GM12878 (cell line): ENCODE results near the gene DKKL1. TPM values are rescaled to one million over a fixed set of nuclear protein-coding genes. Genes with fewer than 3 reads are reported as not detected.

Experiments used
- ATAC-seq: fragments of 200-7000 bp; cut with Tn5 transposase; 3 replicates; pipeline ENCODE4 v1.9.1; 2020; ENCODE audit warnings: mild to moderate bottlenecking, moderate library complexity
- BruUV-seq: library from RNA; stranded (reverse); fragments of 400-500 nt; replicated peaks from 2 replicates; lab custom pipeline; 2021; lab: Mats Ljungman, UMichigan
- CTCF ChIA-PET: fragments of 300-600 bp; sonication (Branson Sonifier 250); formaldehyde crosslinking; extraction: SDS; loops from one replicate; lab custom pipeline; 2021; ENCODE audit warnings: inconsistent platforms; lab: Yijun Ruan, JAX
- POLR2A ChIA-PET: fragments of 350-600 bp; formaldehyde crosslinking; extraction: SDS; loops from one replicate; lab custom pipeline; 2021; ENCODE audit warnings: inconsistent platforms; lab: Charles Lee
- RAD21 ChIA-PET: fragments of 300-600 bp; sonication (Branson Sonifier 250); formaldehyde crosslinking; loops from one replicate; lab custom pipeline; 2023; ENCODE audit warnings: antibody characterized with exemption; ENCODE audit not compliant: unreplicated experiment; lab: Charles Lee
- SMC1A ChIA-PET: fragments of 300-600 bp; sonication (Branson Sonifier 250); formaldehyde crosslinking; loops from one replicate; lab custom pipeline; 2023; ENCODE audit not compliant: unreplicated experiment, uncharacterized antibody; lab: Charles Lee
- DNase-seq: peaks from one replicate; pipeline ENCODE4 v3.0.0-alpha.2; 2011; ENCODE audit warnings: low read depth, low spot score
- FAIRE-seq: peaks from 3 replicates; lab custom pipeline; 2011; peaks lifted over from hg19 to GRCh38; lab: Jason Lieb, UNC
- H2AFZ ChIP-seq: 2 replicates; pipeline ENCODE4 v1.6.0; 2011; ENCODE audit warnings: low read depth, low read length, control low read depth; ENCODE audit not compliant: control insufficient read depth
- H3K27ac ChIP-seq: 2 replicates; pipeline ENCODE4 v1.5.1; 2011; ENCODE audit warnings: control low read depth; ENCODE audit not compliant: control insufficient read depth, insufficient read depth
- H3K27me3 ChIP-seq, 2 experiments: replicated peaks in 1 of 2; 2 replicates each; pipeline versions ENCODE4 v1.6.0 to v1.6.1; 2011; ENCODE audit warnings: low read length in 1 of 2; ENCODE audit not compliant: control insufficient read depth in 2 of 2, insufficient read depth in 2 of 2
- H3K36me3 ChIP-seq, 2 experiments: 2 replicates each; pipeline ENCODE4 v1.5.1; 2011; ENCODE audit warnings: low read length in 1 of 2; ENCODE audit not compliant: control insufficient read depth in 2 of 2, insufficient read depth in 2 of 2
- H3K4me1 ChIP-seq: 2 replicates; pipeline ENCODE4 v1.6.1; 2011; ENCODE audit warnings: mild to moderate bottlenecking, low read length, moderate library complexity, mixed read lengths; ENCODE audit not compliant: control insufficient read depth, insufficient read depth
- H3K4me2 ChIP-seq: 2 replicates; pipeline ENCODE4 v1.6.0; 2011; ENCODE audit warnings: control low read depth; ENCODE audit not compliant: control insufficient read depth, insufficient read depth
- H3K4me3 ChIP-seq: fragments of 200-600 bp; sonication (generic); 2 replicates; pipeline ENCODE4 v1.5.1; 2016
- H3K79me2 ChIP-seq: 2 replicates; pipeline ENCODE4 v1.6.0; 2011; ENCODE audit warnings: low read length; ENCODE audit not compliant: control insufficient read depth, insufficient read depth
- H3K9ac ChIP-seq: 2 replicates; pipeline ENCODE4 v1.8.0; 2011; ENCODE audit warnings: low read length, control low read depth, mixed read lengths; ENCODE audit not compliant: control insufficient read depth, insufficient read depth
- H3K9me3 ChIP-seq: replicated peaks from 3 replicates; pipeline ENCODE4 v1.5.1; 2011; ENCODE audit warnings: mild to moderate bottlenecking, low read length; ENCODE audit not compliant: control insufficient read depth, insufficient read depth
- H4K20me1 ChIP-seq: 2 replicates; pipeline ENCODE4 v1.6.0; 2011; ENCODE audit not compliant: control insufficient read depth, insufficient read depth
- BACH1 ChIP-seq: fragments of 450-650 bp; IDR thresholded peaks from 2 replicates; pipeline ENCODE4 v1.6.1; 2017; ENCODE audit warnings: mild to moderate bottlenecking, borderline replicate concordance
- EED ChIP-seq: sonication (generic); IDR thresholded peaks from 2 replicates; pipeline ENCODE4 v1.6.1; 2016; ENCODE audit warnings: antibody characterized with exemption, low read depth
- IKZF2 ChIP-seq, 2 experiments: fragments of 450-650 bp; IDR thresholded peaks; 2 replicates each; pipeline ENCODE4 v1.6.1; 2017; ENCODE audit warnings: mild to moderate bottlenecking in 2 of 2, moderate library complexity in 2 of 2
- NFIC ChIP-seq: IDR thresholded peaks from 2 replicates; pipeline ENCODE4 v1.6.1; 2012; ENCODE audit warnings: low read depth, mild to moderate bottlenecking, inconsistent platforms, low read length, moderate library complexity
- NRF1 ChIP-seq: conservative IDR thresholded peaks from 2 replicates; pipeline ENCODE4 v1.6.1; 2011; ENCODE audit warnings: mild to moderate bottlenecking, low read depth, low read length, improper control_type of control experiment
- PAX8 ChIP-seq: fragments of 450-650 bp; IDR thresholded peaks from 2 replicates; pipeline ENCODE4 v1.6.1; 2017; ENCODE audit warnings: mild to moderate bottlenecking, moderate library complexity
- SMARCA5 ChIP-seq: fragments of 450-650 bp; IDR thresholded peaks from 2 replicates; pipeline ENCODE4 v1.6.1; 2017; ENCODE audit warnings: mild to moderate bottlenecking
- SREBF2 ChIP-seq: IDR thresholded peaks from 2 replicates; pipeline ENCODE4 v1.6.1; 2012; ENCODE audit warnings: mild to moderate bottlenecking, low read length
- SUPT20H ChIP-seq: IDR thresholded peaks from 2 replicates; pipeline ENCODE4 v1.6.1; 2011; ENCODE audit warnings: low read depth, mild to moderate bottlenecking, low read length, moderate library complexity, borderline replicate concordance; ENCODE audit not compliant: control insufficient read depth
- TCF12 ChIP-seq: IDR thresholded peaks from 2 replicates; pipeline ENCODE4 v1.6.1; 2011; ENCODE audit warnings: low read depth, mild to moderate bottlenecking, low read length
- WGBS: methylation state at CpG from one replicate; pipeline ENCODE4 v1.1.6; 2016; ENCODE audit warnings: low lambda C conversion rate; ENCODE audit not compliant: insufficient replicate concordance, insufficient coverage; ENCODE audit errors: missing lambda C conversion rate; 5-methylcytosine and 5-hydroxymethylcytosine counted together
- in situ Hi-C: fragments of 300-500 bp; cut with MboI; formaldehyde crosslinking; loops from 9 replicates; pipeline ENCODE4 v1.14.3; 2018; ENCODE audit warnings: mixed read lengths
- intact Hi-C: fragments of 100-400 bp; cut with micrococcal nuclease; formaldehyde crosslinking; loops from one replicate; pipeline ENCODE4 v1.14.2; 2022; ENCODE audit not compliant: unreplicated experiment
- polyA plus RNA-seq, 11 experiments: library from polyadenylated mRNA; depleted of rRNA in 4 of 11; unstranded in 6 of 11; stranded (reverse) in 5 of 11; fragments of >200 nt; fragmentation: Nextera tagmentation in 4 of 11; fragmentation: Illumina TruSeq in 1 of 11; extraction: Ambion mirVana in 4 of 11; extraction: Trizol in 1 of 11; gene quantifications; 1 replicate in 1 of 11; 2 replicates in 10 of 11; pipeline versions ENCODE4 v1.2.1 to v1.2.3, GENCODE V29; 2011 to 2016; ENCODE audit warnings: inconsistent platforms in 2 of 11, missing spikeins in 2 of 11, low read depth in 1 of 11
- total RNA-seq, 4 experiments: library from RNA; depleted of rRNA in 3 of 4; stranded (reverse); fragments of >200 nt in 3 of 4; fragmentation: Illumina TruSeq in 1 of 4; extraction: Trizol in 1 of 4; gene quantifications; 2 replicates each; pipeline versions ENCODE4 v1.2.1 to v1.2.3, GENCODE V29; 2013 to 2021
- TF ChIP-seq, protein P1 (sequence below): IDR thresholded peaks from 2 replicates; pipeline ENCODE4 v1.6.1; 2012; ENCODE audit warnings: improper control_type of control experiment, low read depth, low read length; ENCODE audit not compliant: insufficient replicate concordance
- TF ChIP-seq, protein P2 (sequence below): fragments of 450-650 bp; IDR thresholded peaks from 2 replicates; pipeline ENCODE4 v1.6.1; 2016; ENCODE audit warnings: mild to moderate bottlenecking
- TF ChIP-seq, protein P3 (sequence below): fragments of 450-650 bp; IDR thresholded peaks from 2 replicates; pipeline ENCODE4 v1.6.1; 2014; ENCODE audit warnings: mild to moderate bottlenecking

The DKKL1 gene
- total and polyA plus RNA-seq, 10 of the 15 experiments (the other 5 are each of a cell fraction or from before 2014, with no cell fraction given) = not detected

DNA sequence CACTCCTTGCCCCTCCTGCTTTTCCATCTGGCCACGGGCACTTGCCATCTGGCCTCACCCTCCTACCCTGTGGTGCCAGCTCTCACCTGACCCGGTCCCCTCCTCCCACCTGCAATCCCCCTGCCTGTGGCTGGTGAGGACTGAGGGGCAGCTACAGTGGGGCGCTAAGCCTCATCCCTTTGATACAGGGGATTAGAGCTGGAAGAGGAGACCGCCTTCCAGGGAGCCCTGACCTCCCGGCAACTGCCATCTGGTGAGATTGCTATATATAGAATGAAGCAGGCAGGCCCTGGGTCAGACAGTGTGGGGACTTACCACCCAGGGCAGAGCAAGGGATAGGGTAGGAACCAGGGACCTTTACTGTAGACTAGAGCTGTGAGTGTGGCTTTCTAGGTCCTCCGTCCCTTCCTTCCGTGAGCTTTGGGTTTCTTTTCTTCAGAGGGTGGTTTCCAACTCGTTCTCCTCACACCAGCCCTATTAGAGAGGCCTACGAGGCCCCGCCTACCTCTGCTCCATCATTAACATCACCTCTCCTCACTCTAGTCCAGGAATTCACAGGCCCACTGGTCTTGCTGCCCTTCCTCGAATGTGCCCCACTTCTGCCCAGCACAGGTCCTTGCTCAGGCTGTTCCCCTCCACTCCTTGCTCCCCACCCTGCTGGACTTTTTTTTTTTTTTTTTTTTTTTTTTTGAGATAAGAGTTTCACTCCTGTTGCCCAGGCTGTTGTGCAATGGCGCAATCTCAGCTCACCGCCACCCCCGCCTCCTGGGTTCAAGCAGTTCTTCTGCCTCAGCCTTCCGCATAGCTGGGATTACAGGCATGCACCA is 32.1 kb downstream of the DKKL1 start (continued):
- TF ChIP-seq, protein P1, sequence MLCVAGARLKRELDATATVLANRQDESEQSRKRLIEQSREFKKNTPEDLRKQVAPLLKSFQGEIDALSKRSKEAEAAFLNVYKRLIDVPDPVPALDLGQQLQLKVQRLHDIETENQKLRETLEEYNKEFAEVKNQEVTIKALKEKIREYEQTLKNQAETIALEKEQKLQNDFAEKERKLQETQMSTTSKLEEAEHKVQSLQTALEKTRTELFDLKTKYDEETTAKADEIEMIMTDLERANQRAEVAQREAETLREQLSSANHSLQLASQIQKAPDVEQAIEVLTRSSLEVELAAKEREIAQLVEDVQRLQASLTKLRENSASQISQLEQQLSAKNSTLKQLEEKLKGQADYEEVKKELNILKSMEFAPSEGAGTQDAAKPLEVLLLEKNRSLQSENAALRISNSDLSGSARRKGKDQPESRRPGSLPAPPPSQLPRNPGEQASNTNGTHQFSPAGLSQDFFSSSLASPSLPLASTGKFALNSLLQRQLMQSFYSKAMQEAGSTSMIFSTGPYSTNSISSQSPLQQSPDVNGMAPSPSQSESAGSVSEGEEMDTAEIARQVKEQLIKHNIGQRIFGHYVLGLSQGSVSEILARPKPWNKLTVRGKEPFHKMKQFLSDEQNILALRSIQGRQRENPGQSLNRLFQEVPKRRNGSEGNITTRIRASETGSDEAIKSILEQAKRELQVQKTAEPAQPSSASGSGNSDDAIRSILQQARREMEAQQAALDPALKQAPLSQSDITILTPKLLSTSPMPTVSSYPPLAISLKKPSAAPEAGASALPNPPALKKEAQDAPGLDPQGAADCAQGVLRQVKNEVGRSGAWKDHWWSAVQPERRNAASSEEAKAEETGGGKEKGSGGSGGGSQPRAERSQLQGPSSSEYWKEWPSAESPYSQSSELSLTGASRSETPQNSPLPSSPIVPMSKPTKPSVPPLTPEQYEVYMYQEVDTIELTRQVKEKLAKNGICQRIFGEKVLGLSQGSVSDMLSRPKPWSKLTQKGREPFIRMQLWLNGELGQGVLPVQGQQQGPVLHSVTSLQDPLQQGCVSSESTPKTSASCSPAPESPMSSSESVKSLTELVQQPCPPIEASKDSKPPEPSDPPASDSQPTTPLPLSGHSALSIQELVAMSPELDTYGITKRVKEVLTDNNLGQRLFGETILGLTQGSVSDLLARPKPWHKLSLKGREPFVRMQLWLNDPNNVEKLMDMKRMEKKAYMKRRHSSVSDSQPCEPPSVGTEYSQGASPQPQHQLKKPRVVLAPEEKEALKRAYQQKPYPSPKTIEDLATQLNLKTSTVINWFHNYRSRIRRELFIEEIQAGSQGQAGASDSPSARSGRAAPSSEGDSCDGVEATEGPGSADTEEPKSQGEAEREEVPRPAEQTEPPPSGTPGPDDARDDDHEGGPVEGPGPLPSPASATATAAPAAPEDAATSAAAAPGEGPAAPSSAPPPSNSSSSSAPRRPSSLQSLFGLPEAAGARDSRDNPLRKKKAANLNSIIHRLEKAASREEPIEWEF = no peak
- no peak for TF ChIP-seq NRF1
- no peak for TF ChIP-seq IKZF2 (IDR thresholded peaks at IDR 0.05)

DNA sequence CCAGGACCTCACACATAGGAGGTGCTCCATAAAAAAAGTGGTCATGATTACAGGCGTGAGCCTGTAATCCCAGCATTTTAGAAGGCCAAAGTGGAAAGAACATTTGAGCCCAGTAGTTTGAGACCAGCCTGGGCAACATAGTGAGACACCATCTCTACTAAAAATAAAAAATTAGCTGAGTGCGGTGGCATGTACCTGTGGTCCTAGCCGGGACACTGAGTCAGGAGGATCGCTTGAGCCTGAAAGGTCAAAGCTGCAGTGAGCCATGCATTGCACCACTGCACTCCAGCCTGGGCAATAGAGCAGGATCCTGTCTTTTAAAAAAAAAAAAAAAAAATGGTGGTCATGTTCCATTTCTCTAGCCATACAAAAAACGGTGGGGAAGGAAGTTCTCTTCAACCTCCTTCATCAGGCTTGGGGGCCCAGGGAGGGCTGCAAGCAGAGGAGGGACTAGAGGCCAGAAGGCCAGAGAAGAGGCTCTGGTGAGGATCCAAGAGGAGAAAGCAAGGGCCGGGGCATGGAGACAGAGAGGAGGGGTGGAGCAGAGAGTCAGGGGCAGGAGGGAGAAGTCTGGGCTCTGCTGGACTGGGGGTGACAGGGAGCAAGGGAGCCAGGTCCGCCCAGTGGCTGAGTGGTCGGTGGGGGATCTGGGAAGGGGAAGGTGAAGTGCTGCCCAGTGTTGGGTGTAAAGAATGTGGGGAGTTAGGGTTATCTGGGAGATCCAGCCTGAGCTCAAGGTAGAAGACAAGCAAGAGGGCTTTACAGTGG is 33.2 kb downstream of the DKKL1 start:
- Histone ChIP-seq H3K27ac (no peak overlapping the region), H4K20me1 (no peaks in the 10 kb centered on the region), H3K27me3 (no peaks in the 10 kb centered on the region), H3K9me3 (no peaks in the 10 kb centered on the region), H3K4me2 (no peak overlapping the region), H3K4me1 (no peaks in the 10 kb centered on the region; the same call in 1 of the 2 replicates), H2AFZ (no peak overlapping the region), H3K79me2 (no peaks in the 10 kb centered on the region), H3K36me3 (no peaks in the 10 kb centered on the region), H3K4me3 (no peak overlapping the region), H3K9ac (no peak overlapping the region)
- CTCF ChIA-PET = interaction anchor here (0.9 to 1.1 kb wide), 3 partner anchors 33 to 171 kb away, joined by 3 read pairs; partner anchors contain the start of gene CD37
- DNase-seq (no peak), ATAC-seq (no peak), FAIRE-seq (no peak)
- intact Hi-C loops (no loop called here), in situ Hi-C loops (no loop called here)
- no TSS peak for BruUV-seq
- 33% methylated on average over 8 of the region's 8 CpGs for WGBS
- SMC1A ChIA-PET = interaction anchor here (1.1 kb wide), 1 partner anchor 90 kb away, joined by 3 read pairs; no protein-coding TSS in a partner anchor
- POLR2A ChIA-PET = interaction anchor here (0.6 to 1.2 kb wide), 3 partner anchors 14 to 182 kb away, joined by 3 to 6 read pairs (median 5); no protein-coding TSS in a partner anchor
- RAD21 ChIA-PET = interaction anchor here (1.3 to 1.6 kb wide), 2 partner anchors 9 to 72 kb away, joined by 4 read pairs; no protein-coding TSS in a partner anchor
- TF ChIP-seq PAX8 (no peak), SMARCA5 (no peak), SREBF2 (no peak), BACH1 (no peak), EED (no peak), TCF12 (no peak), NFIC (no peak), SUPT20H (no peak)
- TF ChIP-seq, protein P2, sequence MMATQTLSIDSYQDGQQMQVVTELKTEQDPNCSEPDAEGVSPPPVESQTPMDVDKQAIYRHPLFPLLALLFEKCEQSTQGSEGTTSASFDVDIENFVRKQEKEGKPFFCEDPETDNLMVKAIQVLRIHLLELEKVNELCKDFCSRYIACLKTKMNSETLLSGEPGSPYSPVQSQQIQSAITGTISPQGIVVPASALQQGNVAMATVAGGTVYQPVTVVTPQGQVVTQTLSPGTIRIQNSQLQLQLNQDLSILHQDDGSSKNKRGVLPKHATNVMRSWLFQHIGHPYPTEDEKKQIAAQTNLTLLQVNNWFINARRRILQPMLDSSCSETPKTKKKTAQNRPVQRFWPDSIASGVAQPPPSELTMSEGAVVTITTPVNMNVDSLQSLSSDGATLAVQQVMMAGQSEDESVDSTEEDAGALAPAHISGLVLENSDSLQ = no peak
- TF ChIP-seq, protein P3, sequence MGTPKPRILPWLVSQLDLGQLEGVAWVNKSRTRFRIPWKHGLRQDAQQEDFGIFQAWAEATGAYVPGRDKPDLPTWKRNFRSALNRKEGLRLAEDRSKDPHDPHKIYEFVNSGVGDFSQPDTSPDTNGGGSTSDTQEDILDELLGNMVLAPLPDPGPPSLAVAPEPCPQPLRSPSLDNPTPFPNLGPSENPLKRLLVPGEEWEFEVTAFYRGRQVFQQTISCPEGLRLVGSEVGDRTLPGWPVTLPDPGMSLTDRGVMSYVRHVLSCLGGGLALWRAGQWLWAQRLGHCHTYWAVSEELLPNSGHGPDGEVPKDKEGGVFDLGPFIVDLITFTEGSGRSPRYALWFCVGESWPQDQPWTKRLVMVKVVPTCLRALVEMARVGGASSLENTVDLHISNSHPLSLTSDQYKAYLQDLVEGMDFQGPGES = no peak
